Activated CD8-positive, alpha-beta memory T cell treated with anti-CD3 and anti-CD28 coated beads for 36 hours (primary cell): ENCODE results near the gene CHP2. TPM values are rescaled to one million over a fixed set of nuclear protein-coding genes. Genes with fewer than 3 reads are reported as not detected.
"Not testable (repeated sequence)": the region's sequence is repeated elsewhere in the genome, so short reads cannot be mapped to it uniquely, and the experiment has no call there.

Source experiments
- CTCF ChIA-PET: fragments of 350-600 bp; sonication (Branson Sonifier 250); formaldehyde crosslinking; loops from one replicate; lab custom pipeline; 2021; ENCODE audit warnings: antibody characterized with exemption; lab: Charles Lee
- POLR2A ChIA-PET: fragments of 350-600 bp; sonication (Branson Sonifier 250); formaldehyde crosslinking; loops from one replicate; lab custom pipeline; 2021; ENCODE audit warnings: antibody characterized with exemption; lab: Charles Lee
- total RNA-seq, 2 experiments: library from RNA; stranded (reverse); gene quantifications; one replicate each; pipeline ENCODE4 v1.2.3, GENCODE V29; 2021

CHP2 gene
- total RNA-seq: not detected

GRCh38 chr16:23754594-23755483 lies at the start of gene CHP2:
Gene CHP2 (plus strand): TSS chr16:23755026. CDS start chr16:23755050, 24 bp downstream.
- ChIA-PET POLR2A (no interaction called here), CTCF (interaction anchor here (0.9 kb wide), 1 partner anchor 47 kb away, joined by 3 read pairs; no protein-coding TSS in a partner anchor)

GRCh38 chr16:23705517-23705902 lies 49.3 kb upstream of the CHP2 start:
- CTCF ChIA-PET: no interaction called here
- POLR2A ChIA-PET: no interaction called here

GRCh38 chr16:23706439-23706838 lies 48.4 kb upstream of the CHP2 start:
- CTCF ChIA-PET: no interaction called here
- POLR2A ChIA-PET: no interaction called here

- POLR2A ChIA-PET: no interaction called here
- CTCF ChIA-PET: no interaction called here
These were observed 45.3 kb upstream of the CHP2 start for GRCh38 chr16:23709536-23709935.

- ChIA-PET POLR2A (no interaction called here), CTCF (no interaction called here)
These were observed 44.8 kb upstream of the CHP2 start for GRCh38 chr16:23710008-23710407.

- ChIA-PET CTCF (no interaction called here), POLR2A (no interaction called here)
These were observed 44.3 kb upstream of the CHP2 start for GRCh38 chr16:23710504-23710903.

GRCh38 chr16:23711785-23712184 lies 43.0 kb upstream of the CHP2 start:
- ChIA-PET POLR2A (no interaction called here), CTCF (no interaction called here)

GRCh38 chr16:23712976-23713375 lies 41.9 kb upstream of the CHP2 start, which contains the start of gene ERN2:
Gene ERN2 (minus strand): TSS chr16:23713222. CDS start chr16:23713187, 35 bp downstream.
- ChIA-PET CTCF (no interaction called here), POLR2A (no interaction called here)

GRCh38 chr16:23716484-23716883 lies 38.3 kb upstream of the CHP2 start:
- ChIA-PET POLR2A (no interaction called here), CTCF (interaction anchor here (0.7 kb wide), 1 partner anchor 495 kb away, joined by 3 read pairs; no protein-coding TSS in a partner anchor)

GRCh38 chr16:23722613-23723240 lies 32.1 kb upstream of the CHP2 start:
- POLR2A ChIA-PET, CTCF ChIA-PET: not testable (repeated sequence)

- ChIA-PET CTCF (interaction anchor here (1.1 kb wide), 1 partner anchor 11 kb away, joined by 3 read pairs; no protein-coding TSS in a partner anchor), POLR2A (no interaction called here)
These were observed 30.6 kb upstream of the CHP2 start for GRCh38 chr16:23724096-23724784.

GRCh38 chr16:23724785-23725131 lies 30.1 kb upstream of the CHP2 start:
- ChIA-PET CTCF (interaction anchor here (1.1 kb wide), 1 partner anchor 10 kb away, joined by 3 read pairs; no protein-coding TSS in a partner anchor), POLR2A (no interaction called here)

- ChIA-PET POLR2A (no interaction called here), CTCF (interaction anchor here (0.7 to 1.4 kb wide), 3 partner anchors 109 to 390 kb away, joined by 3 to 4 read pairs (median 3); partner anchors contain the start of genes COG7 and PRKCB)
These were observed 28.1 kb upstream of the CHP2 start for GRCh38 chr16:23726710-23727109.

GRCh38 chr16:23728112-23728477 lies 26.7 kb upstream of the CHP2 start:
- CTCF ChIA-PET: interaction anchor here (0.9 to 1.4 kb wide), 3 partner anchors 9 to 389 kb away, joined by 3 to 4 read pairs (median 3); partner anchors contain the start of gene COG7
- POLR2A ChIA-PET: no interaction called here

- ChIA-PET POLR2A (no interaction called here), CTCF (no interaction called here)
These were observed 25.1 kb upstream of the CHP2 start for GRCh38 chr16:23729503-23730424.

- POLR2A ChIA-PET: no interaction called here
- CTCF ChIA-PET: interaction anchor here (0.7 to 1.2 kb wide), 2 partner anchors 9 to 770 kb away, joined by 3 read pairs; no protein-coding TSS in a partner anchor
These were observed 20.5 kb upstream of the CHP2 start for GRCh38 chr16:23734176-23734893.

GRCh38 chr16:23737423-23738028 lies 17.3 kb upstream of the CHP2 start:
- POLR2A ChIA-PET: not testable (repeated sequence)
- CTCF ChIA-PET: interaction anchor here (1.1 kb wide), 1 partner anchor 10 kb away, joined by 4 read pairs; no protein-coding TSS in a partner anchor

GRCh38 chr16:23739516-23739915 lies 15.3 kb upstream of the CHP2 start:
- ChIA-PET CTCF (no interaction called here), POLR2A (no interaction called here)
